Fibroblast of lung (primary cell): Measurements from ENCODE around the gene UAP1. TPM values are rescaled to one million over a fixed set of nuclear protein-coding genes. Genes with fewer than 3 reads are reported as not detected.

Experiments
- DNase-seq, 2 donors: peaks; one replicate each; pipeline versions ENCODE4 v3.0.0 to v3.0.0-alpha.2; 2010; ENCODE audit warnings: low read depth in 2 of 2
- H2AFZ ChIP-seq: 2 replicates; pipeline ENCODE4 v1.5.1; 2012; ENCODE audit warnings: low read length, control low read depth, inconsistent platforms
- H3K27ac ChIP-seq: 2 replicates; pipeline ENCODE4 v1.5.1; 2011; ENCODE audit warnings: low read length, control low read depth; ENCODE audit not compliant: insufficient read depth
- H3K27me3 ChIP-seq: 2 replicates; pipeline ENCODE4 v1.5.1; 2011; ENCODE audit warnings: mild to moderate bottlenecking, low read length; ENCODE audit not compliant: control insufficient read depth, insufficient read depth
- H3K36me3 ChIP-seq: 2 replicates; pipeline ENCODE4 v1.5.1; 2011; ENCODE audit warnings: low read length; ENCODE audit not compliant: control insufficient read depth, insufficient read depth
- H3K4me1 ChIP-seq: 2 replicates; pipeline ENCODE4 v1.5.1; 2011; ENCODE audit warnings: low read length; ENCODE audit not compliant: control insufficient read depth, insufficient read depth; ENCODE audit errors: extremely low read depth
- H3K4me2 ChIP-seq: 2 replicates; pipeline ENCODE4 v1.5.1; 2011; ENCODE audit warnings: low read length, control low read depth; ENCODE audit not compliant: insufficient read depth; ENCODE audit errors: extremely low read depth
- H3K4me3 ChIP-seq, 4 experiments: fragments of 200-600 bp in 1 of 4; sonication (generic) in 1 of 4; replicated peaks in 1 of 4; 2 replicates each; pipeline ENCODE4 v1.5.1; 2011 to 2016; ENCODE audit warnings: low read length in 4 of 4, low read depth in 3 of 4, mild to moderate bottlenecking in 3 of 4, control low read depth in 2 of 4, inconsistent platforms in 1 of 4, mixed read lengths in 1 of 4; ENCODE audit not compliant: insufficient read depth in 1 of 4; ENCODE audit errors: control extremely low read depth in 1 of 4
- H3K79me2 ChIP-seq: 2 replicates; pipeline ENCODE4 v1.5.1; 2012; ENCODE audit warnings: mild to moderate bottlenecking, low read length, inconsistent platforms; ENCODE audit not compliant: control insufficient read depth, insufficient read depth
- H3K9ac ChIP-seq: 2 replicates; pipeline ENCODE4 v1.5.1; 2011; ENCODE audit warnings: mild to moderate bottlenecking, low read length, control low read depth; ENCODE audit not compliant: insufficient read depth
- H3K9me3 ChIP-seq: 2 replicates; pipeline ENCODE4 v1.5.1; 2012; ENCODE audit warnings: low read depth, low read length; ENCODE audit not compliant: control insufficient read depth, insufficient read depth
- H4K20me1 ChIP-seq: 2 replicates; pipeline ENCODE4 v1.5.1; 2011; ENCODE audit warnings: low read length; ENCODE audit not compliant: control insufficient read depth, insufficient read depth; ENCODE audit errors: extremely low read depth
- EZH2 ChIP-seq: IDR thresholded peaks from 2 replicates; pipeline ENCODE4 v1.5.1; 2012; ENCODE audit warnings: low read length, control low read depth, mild to moderate bottlenecking; ENCODE audit errors: missing control alignments
- polyA plus RNA-seq, 2 donors: library from polyadenylated mRNA; depleted of rRNA in 1 of 2; stranded (reverse) in 1 of 2; unstranded in 1 of 2; fragments of >200 nt; gene quantifications; 2 replicates each; pipeline ENCODE4 v1.2.1, GENCODE V29; 2011 to 2012; ENCODE audit warnings: missing spikeins in 1 of 2
- total RNA-seq: library from RNA; depleted of rRNA; stranded (reverse); fragments of >200 nt; gene quantifications from 2 replicates; pipeline ENCODE4 v1.2.1, GENCODE V29; 2014
- TF ChIP-seq, protein P1 (sequence below), 2 donors: IDR thresholded peaks in 1 of 2; conservative IDR thresholded peaks in 1 of 2; 1 replicate in 1 of 2; 2 replicates in 1 of 2; pipeline ENCODE4 v1.5.1; 2011 to 2012; ENCODE audit warnings: low read length in 2 of 2, control low read depth in 1 of 2, inconsistent platforms in 1 of 2, low read depth in 1 of 2, mild to moderate bottlenecking in 1 of 2

The UAP1 gene
- total and polyA plus RNA-seq, 2 donors (not counting 1 experiment from before 2014, with no cell fraction given): 81.9 to 108 TPM

DNA sequence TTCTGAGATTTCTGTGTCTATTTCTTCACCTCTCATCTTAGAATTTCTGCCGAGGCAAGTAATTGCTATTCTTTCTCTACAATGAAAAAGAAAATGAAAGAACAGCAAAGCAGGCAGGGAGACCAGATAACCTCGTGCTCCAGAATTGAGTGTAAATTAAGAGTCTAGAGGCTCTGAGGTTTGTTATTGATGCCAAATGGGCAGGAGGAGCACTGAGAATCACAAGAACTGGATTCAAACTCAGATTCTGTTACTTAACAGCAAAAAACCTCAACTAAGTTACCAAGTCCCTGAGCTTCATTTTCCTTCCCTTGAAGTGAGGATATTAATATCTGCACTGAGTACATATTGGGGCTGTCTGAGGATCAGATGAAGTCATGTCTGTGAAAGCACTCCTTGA, 65.2 kb downstream of the UAP1 start:
- Histone ChIP-seq H2AFZ (peak overlapping the region; percentile 53), H3K9me3 (no peaks in the 10 kb centered on the region), H3K4me3 (peak overlapping the region; percentile 7 to 41 (median 27)), H3K9ac (peak overlapping the region; percentile 27), H4K20me1 (no peaks in the 10 kb centered on the region), H3K27me3 (no peaks in the 10 kb centered on the region), H3K79me2 (no peaks in the 10 kb centered on the region), H3K36me3 (no peaks in the 10 kb centered on the region), H3K27ac (peak overlapping the region; percentile 24), H3K4me2 (peak overlapping the region; percentile 95), H3K4me1 (peaks cover 26% of the 10 kb centered on the region)
- TF ChIP-seq EZH2: no peak
- TF ChIP-seq, protein P1, sequence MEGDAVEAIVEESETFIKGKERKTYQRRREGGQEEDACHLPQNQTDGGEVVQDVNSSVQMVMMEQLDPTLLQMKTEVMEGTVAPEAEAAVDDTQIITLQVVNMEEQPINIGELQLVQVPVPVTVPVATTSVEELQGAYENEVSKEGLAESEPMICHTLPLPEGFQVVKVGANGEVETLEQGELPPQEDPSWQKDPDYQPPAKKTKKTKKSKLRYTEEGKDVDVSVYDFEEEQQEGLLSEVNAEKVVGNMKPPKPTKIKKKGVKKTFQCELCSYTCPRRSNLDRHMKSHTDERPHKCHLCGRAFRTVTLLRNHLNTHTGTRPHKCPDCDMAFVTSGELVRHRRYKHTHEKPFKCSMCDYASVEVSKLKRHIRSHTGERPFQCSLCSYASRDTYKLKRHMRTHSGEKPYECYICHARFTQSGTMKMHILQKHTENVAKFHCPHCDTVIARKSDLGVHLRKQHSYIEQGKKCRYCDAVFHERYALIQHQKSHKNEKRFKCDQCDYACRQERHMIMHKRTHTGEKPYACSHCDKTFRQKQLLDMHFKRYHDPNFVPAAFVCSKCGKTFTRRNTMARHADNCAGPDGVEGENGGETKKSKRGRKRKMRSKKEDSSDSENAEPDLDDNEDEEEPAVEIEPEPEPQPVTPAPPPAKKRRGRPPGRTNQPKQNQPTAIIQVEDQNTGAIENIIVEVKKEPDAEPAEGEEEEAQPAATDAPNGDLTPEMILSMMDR (conservative IDR thresholded peaks at IDR 0.05 in 1 of 2, IDR thresholded peaks at IDR 0.05 in 1 of 2; ENCODE audit: low read depth in 1 of 2, low read length in 2 of 2): no peak
- no peak for DNase-seq

- Histone ChIP-seq H3K36me3 (no peaks in the 10 kb centered on the region), H3K27me3 (no peaks in the 10 kb centered on the region), H3K9ac (no peak overlapping the region), H3K9me3 (no peaks in the 10 kb centered on the region), H3K4me2 (no peak overlapping the region), H2AFZ (no peak overlapping the region), H3K4me3 (no peak overlapping the region), H4K20me1 (no peaks in the 10 kb centered on the region), H3K4me1 (peaks cover 26% of the 10 kb centered on the region), H3K79me2 (peaks cover 3% of the 10 kb centered on the region), H3K27ac (no peak overlapping the region)
- DNase-seq: peak; percentile 23 to 68
- TF ChIP-seq, protein P1 (conservative IDR thresholded peaks at IDR 0.05 in 1 of 2, IDR thresholded peaks at IDR 0.05 in 1 of 2; ENCODE audit: low read depth in 1 of 2, low read length in 2 of 2): peak; percentile 42 to 60
- no peak for TF ChIP-seq EZH2
Observed at GRCh38 chr1:162627662-162628296, 66.3 kb downstream of the UAP1 start.

DNA sequence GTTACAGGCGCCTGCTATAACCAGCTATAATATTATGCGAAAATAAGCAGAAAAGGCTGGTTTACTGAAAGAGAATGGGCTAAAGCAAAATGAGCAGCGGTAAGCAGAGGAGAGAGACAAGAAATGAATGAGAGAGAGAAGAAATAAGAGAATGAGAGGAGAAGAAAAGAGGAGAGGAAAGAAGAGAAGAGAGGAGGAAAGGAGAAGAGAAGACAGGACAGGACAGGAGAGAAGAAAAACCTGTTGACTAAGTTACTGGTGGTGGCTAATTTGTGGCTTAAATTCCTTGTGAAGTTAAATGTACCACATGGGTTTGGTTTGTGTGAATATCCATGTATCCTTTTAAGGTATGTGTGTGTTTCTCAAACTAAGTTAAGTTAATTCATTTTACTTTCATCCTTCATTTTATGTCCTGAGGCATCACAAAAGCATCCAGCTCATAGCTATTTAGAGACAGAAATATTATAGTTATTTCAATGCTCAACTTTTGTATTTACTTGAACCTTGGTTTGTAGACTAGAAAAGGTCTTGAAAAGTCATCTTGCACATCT, 67.6 kb downstream of the UAP1 start:
- no peaks in the 10 kb centered on the region for H3K36me3 ChIP-seq
- TF ChIP-seq EZH2: no peak
- TF ChIP-seq, protein P1 (conservative IDR thresholded peaks at IDR 0.05 in 1 of 2, IDR thresholded peaks at IDR 0.05 in 1 of 2; ENCODE audit: low read depth in 1 of 2, low read length in 2 of 2): no peak
- H3K27ac ChIP-seq: no peak overlapping the region
- H3K9ac ChIP-seq: no peak overlapping the region
- H3K79me2 ChIP-seq: peaks cover 16% of the 10 kb centered on the region
- H3K9me3 ChIP-seq: no peaks in the 10 kb centered on the region
- H3K27me3 ChIP-seq: no peaks in the 10 kb centered on the region
- DNase-seq: peak in 1 of 2 donors; percentile 61
- H3K4me1 ChIP-seq: peaks cover 26% of the 10 kb centered on the region
- H4K20me1 ChIP-seq: no peaks in the 10 kb centered on the region
- no peak overlapping the region for H3K4me2 ChIP-seq
- no peak overlapping the region for H3K4me3 ChIP-seq
- no peak overlapping the region for H2AFZ ChIP-seq
